ENCODE data around the gene AGAP1.

DNA sequence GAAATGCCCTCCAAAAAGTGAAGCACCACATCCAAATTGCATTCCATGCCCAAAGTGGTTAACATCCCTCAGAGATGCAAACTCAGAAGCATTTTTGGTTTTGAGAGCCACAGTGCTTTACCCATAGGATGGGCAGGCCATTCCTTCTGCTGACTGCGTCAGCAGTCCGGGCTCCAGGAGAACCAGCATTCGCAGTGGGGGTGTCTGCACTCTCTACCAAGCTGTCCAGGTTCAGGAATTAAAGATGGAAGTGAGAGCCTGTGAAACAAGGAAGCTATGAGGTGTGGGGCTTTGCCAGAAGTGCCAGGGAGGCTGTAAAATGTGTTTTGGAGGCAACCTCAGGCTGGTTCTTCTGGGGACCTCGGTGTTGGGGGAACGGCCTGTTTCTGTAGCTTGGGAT, 205.7 kb downstream of the AGAP1 start:
- TF ChIP-seq POLR2AphosphoS5 (IDR thresholded peaks at IDR 0.05; ENCODE audit: low read depth, low read length) (no peak), POLR2A (IDR thresholded peaks at IDR 0.05; ENCODE audit: low read depth, low read length) (no peak)

All from GM12892 (cell line).